DOHH2 (cell line): ENCODE data around the gene OR14K1.

Experiments
- H3F3A ChIP-seq: fragments of 200-600 bp; sonication (generic), shearing (Covaris generic); 2 replicates; pipeline ENCODE4 v1.6.0; 2016; ENCODE audit warnings: antibody characterized with exemption, mild to moderate bottlenecking; ENCODE audit not compliant: control insufficient read depth, insufficient read depth
- H3K27ac ChIP-seq: fragments of 200-600 bp; sonication (generic); 2 replicates; pipeline ENCODE4 v1.5.1; 2014; ENCODE audit warnings: low read depth, mild to moderate bottlenecking, low read length, moderate library complexity
- H3K27me3 ChIP-seq: fragments of 200-600 bp; sonication (generic); 2 replicates; pipeline ENCODE4 v1.6.1; 2014; ENCODE audit warnings: mild to moderate bottlenecking, low read length, mixed read lengths; ENCODE audit not compliant: control insufficient read depth
- H3K36me3 ChIP-seq: fragments of 200-600 bp; sonication (generic); 2 replicates; pipeline ENCODE4 v1.6.1; 2014; ENCODE audit warnings: mild to moderate bottlenecking, low read length, moderate library complexity, mixed read lengths; ENCODE audit not compliant: control insufficient read depth
- H3K4me1 ChIP-seq: fragments of 200-600 bp; sonication (generic); 2 replicates; pipeline ENCODE4 v1.6.1; 2014; ENCODE audit warnings: mild to moderate bottlenecking, low read length, mixed read lengths; ENCODE audit not compliant: control insufficient read depth
- H3K4me2 ChIP-seq: fragments of 200-600 bp; sonication (generic); 2 replicates; pipeline ENCODE4 v1.6.0; 2014; ENCODE audit warnings: mild to moderate bottlenecking, low read length, moderate library complexity
- H3K4me3 ChIP-seq: fragments of 200-600 bp; sonication (generic); 2 replicates; pipeline ENCODE4 v1.5.1; 2014; ENCODE audit warnings: mild to moderate bottlenecking, low read length, mixed read lengths
- H3K79me2 ChIP-seq: fragments of 200-600 bp; sonication (generic); 2 replicates; pipeline ENCODE4 v1.6.1; 2014; ENCODE audit warnings: mild to moderate bottlenecking, low read length, mixed read lengths; ENCODE audit not compliant: control insufficient read depth
- H3K9me2 ChIP-seq: fragments of 200-600 bp; sonication (generic); replicated peaks from 2 replicates; pipeline ENCODE4 v1.6.1; 2014; ENCODE audit warnings: mild to moderate bottlenecking, low read length, mixed read lengths; ENCODE audit not compliant: control insufficient read depth
- H3K9me3 ChIP-seq: fragments of 200-600 bp; sonication (generic); 2 replicates; pipeline ENCODE4 v1.6.1; 2014; ENCODE audit warnings: antibody characterized with exemption, low read length, mixed read lengths; ENCODE audit not compliant: control insufficient read depth, insufficient read depth
- H4K20me1 ChIP-seq: fragments of 200-600 bp; sonication (generic); 2 replicates; pipeline ENCODE4 v1.6.0; 2014; ENCODE audit warnings: low read depth, mild to moderate bottlenecking, antibody characterized with exemption, low read length, moderate library complexity; ENCODE audit not compliant: control insufficient read depth, insufficient read depth
- EZH2phosphoT487 ChIP-seq: fragments of 200-600 bp; sonication (generic); IDR thresholded peaks from 2 replicates; pipeline ENCODE4 v1.6.1; 2017; ENCODE audit warnings: borderline replicate concordance, mild to moderate bottlenecking, antibody characterized with exemption, low read length, moderate library complexity, mixed read lengths
- TF ChIP-seq, protein P1 (sequence below): fragments of 200-600 bp; sonication (generic); IDR thresholded peaks from one replicate; pipeline ENCODE4 v1.5.1; 2014; ENCODE audit warnings: antibody characterized with exemption, mild to moderate bottlenecking, low read depth, low read length; ENCODE audit not compliant: poor library complexity, severe bottlenecking

The OR14K1 gene

DNA sequence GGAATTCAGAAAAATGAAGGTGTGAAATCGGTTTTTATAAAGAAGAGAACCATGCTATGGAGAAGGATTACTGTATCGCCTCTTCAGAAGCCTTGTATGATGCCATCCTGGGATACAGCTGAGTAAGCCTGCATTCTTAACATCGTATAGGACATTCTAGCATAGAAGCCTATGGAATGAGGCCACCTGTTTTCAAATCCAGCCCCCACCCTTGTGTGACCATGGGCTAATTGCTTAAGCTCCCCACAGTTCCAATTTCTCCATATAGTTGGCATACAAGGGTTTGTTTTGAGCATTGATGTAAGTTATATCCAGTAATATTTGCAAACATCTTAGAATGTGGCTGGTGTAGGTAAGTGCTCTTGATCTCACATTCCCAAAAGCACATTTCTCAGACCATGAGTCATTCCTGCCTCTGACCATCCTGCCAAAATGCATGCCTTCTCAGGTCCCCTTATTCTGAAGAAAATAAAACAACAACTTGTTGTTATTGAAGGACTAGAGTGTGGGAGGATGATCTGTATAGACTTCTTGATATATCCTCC lies 8.0 kb downstream of the OR14K1 start:
- no peaks in the 10 kb centered on the region for H3K79me2 ChIP-seq
- H3K9me2 ChIP-seq = no peaks in the 10 kb centered on the region
- no peak overlapping the region for H3K4me2 ChIP-seq

DNA sequence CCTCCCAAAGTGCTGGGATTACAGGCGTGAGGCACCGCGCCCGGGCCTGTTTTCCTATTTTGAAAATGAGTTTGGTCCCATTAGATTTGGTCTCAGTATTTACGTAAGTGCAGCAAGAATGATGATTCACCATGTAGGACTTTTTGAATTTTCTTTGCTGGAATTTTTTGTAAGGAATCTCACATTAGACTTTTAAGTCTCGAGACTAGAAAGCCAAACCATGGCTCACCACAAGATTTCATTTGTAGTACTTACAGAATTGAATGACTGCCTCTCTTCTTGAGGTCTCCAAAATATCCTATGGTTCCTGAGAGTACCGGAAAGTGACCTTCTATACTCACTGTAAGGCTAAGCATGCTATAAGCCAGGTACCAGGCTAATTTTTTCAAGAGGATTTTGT lies 9.2 kb downstream of the OR14K1 start:
- H3K36me3 ChIP-seq = no peaks in the 10 kb centered on the region
- no peaks in the 10 kb centered on the region for H3K9me2 ChIP-seq
- H3K79me2 ChIP-seq = no peaks in the 10 kb centered on the region
- no peak overlapping the region for H3K27ac ChIP-seq
- 0 out of 2 replicates have a peak, but pooled peaks cover 4% of the 10 kb centered on the region for H3K9me3 ChIP-seq
- no peaks in the 10 kb centered on the region for H3K4me1 ChIP-seq
- H4K20me1 ChIP-seq = no peaks in the 10 kb centered on the region
- no peak overlapping the region for H3K4me3 ChIP-seq
- H3F3A ChIP-seq = no peaks in the 10 kb centered on the region
- H3K4me2 ChIP-seq = no peak overlapping the region
- no peak for TF ChIP-seq EZH2phosphoT487
- TF ChIP-seq, protein P1, sequence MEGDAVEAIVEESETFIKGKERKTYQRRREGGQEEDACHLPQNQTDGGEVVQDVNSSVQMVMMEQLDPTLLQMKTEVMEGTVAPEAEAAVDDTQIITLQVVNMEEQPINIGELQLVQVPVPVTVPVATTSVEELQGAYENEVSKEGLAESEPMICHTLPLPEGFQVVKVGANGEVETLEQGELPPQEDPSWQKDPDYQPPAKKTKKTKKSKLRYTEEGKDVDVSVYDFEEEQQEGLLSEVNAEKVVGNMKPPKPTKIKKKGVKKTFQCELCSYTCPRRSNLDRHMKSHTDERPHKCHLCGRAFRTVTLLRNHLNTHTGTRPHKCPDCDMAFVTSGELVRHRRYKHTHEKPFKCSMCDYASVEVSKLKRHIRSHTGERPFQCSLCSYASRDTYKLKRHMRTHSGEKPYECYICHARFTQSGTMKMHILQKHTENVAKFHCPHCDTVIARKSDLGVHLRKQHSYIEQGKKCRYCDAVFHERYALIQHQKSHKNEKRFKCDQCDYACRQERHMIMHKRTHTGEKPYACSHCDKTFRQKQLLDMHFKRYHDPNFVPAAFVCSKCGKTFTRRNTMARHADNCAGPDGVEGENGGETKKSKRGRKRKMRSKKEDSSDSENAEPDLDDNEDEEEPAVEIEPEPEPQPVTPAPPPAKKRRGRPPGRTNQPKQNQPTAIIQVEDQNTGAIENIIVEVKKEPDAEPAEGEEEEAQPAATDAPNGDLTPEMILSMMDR = no peak
- H3K27me3 ChIP-seq = no peaks in the 10 kb centered on the region

More for the DNA sequence above, 8.0 kb downstream of the OR14K1 start:
- no peak overlapping the region for H3K27ac ChIP-seq
- TF ChIP-seq, protein P1 = no peak
- no peak for TF ChIP-seq EZH2phosphoT487
- no peaks in the 10 kb centered on the region for H3K36me3 ChIP-seq
- no peaks in the 10 kb centered on the region for H4K20me1 ChIP-seq
- no peaks in the 10 kb centered on the region for H3K27me3 ChIP-seq
- no peak overlapping the region for H3K4me3 ChIP-seq
- H3F3A ChIP-seq = no peaks in the 10 kb centered on the region
- H3K4me1 ChIP-seq = no peaks in the 10 kb centered on the region
- 0 out of 2 replicates have a peak, but pooled peaks cover 4% of the 10 kb centered on the region for H3K9me3 ChIP-seq

DNA sequence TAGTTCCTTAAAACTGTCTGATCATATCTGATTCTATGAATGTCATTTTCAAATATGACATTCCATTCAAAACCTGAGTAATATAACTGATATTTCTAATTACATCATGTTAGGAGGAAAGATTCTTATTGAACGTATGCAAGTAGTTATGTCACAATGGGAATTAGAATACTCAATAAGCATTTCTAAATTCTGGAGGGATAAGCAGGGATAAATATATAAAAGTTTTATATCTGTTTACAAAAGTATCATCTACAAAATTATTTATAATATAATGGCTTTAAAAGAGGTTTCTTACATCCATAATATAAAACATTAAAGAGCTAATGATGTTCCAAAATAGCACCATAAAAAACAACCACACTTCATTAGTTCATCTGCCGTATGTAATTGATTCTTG lies 9.6 kb downstream of the OR14K1 start, which contains the start of gene OR14A2:
Gene OR14A2 (minus strand): TSS at position 101 of the 400 bp plus-strand sequence.
- no peaks in the 10 kb centered on the region for H3K4me1 ChIP-seq
- no peak within 1 kb of the TSS for H3K4me3 ChIP-seq
- H3K27me3 ChIP-seq = no peaks in the 10 kb centered on the region
- TF ChIP-seq, protein P1 = no peak
- TF ChIP-seq EZH2phosphoT487 = no peak
- no peaks in the 10 kb centered on the region for H3K9me2 ChIP-seq
- no peaks in the 10 kb centered on the region for H3F3A ChIP-seq
- H3K36me3 ChIP-seq = no peaks in the 10 kb centered on the region
- H3K27ac ChIP-seq = no peak within 1 kb of the TSS
- no peaks in the 10 kb centered on the region for H3K79me2 ChIP-seq
- H3K4me2 ChIP-seq = no peak within 1 kb of the TSS
- 0 out of 2 replicates have a peak, but pooled peaks cover 4% of the 10 kb centered on the region for H3K9me3 ChIP-seq
- H4K20me1 ChIP-seq = no peaks in the 10 kb centered on the region
